AG04450 (cell line): ENCODE results near the gene PRCP. TPM values are rescaled to one million over a fixed set of nuclear protein-coding genes. Genes with fewer than 3 reads are reported as not detected.
A peak's percentile ranks its signal among the peaks of the same experiment; 100 is the strongest.

ENCODE experiments used
- CTCF ChIA-PET: fragments of 300-600, 350-600 bp; formaldehyde crosslinking; extraction: SDS; loops from one replicate; lab custom pipeline; 2022; ENCODE audit warnings: antibody characterized with exemption, inconsistent platforms; lab: Charles Lee
- POLR2A ChIA-PET: fragments of 350-600 bp; formaldehyde crosslinking; extraction: SDS; loops from one replicate; lab custom pipeline; 2021; ENCODE audit warnings: antibody characterized with exemption, inconsistent platforms; lab: Yijun Ruan, JAX
- DNase-seq: peaks from one replicate; pipeline ENCODE4 v3.0.0-alpha.2; 2011; ENCODE audit warnings: low read depth, low spot score
- H3K27ac ChIP-seq: one replicate; pipeline ENCODE4 v1.5.1; 2012; ENCODE audit warnings: low read depth, low read length, control low read depth
- H3K27me3 ChIP-seq: one replicate; pipeline ENCODE4 v1.6.0; 2012; ENCODE audit warnings: low read length; ENCODE audit not compliant: control insufficient read depth, insufficient read depth
- H3K4me3 ChIP-seq: 2 replicates; pipeline ENCODE4 v1.5.1; 2011; ENCODE audit warnings: mild to moderate bottlenecking, low read depth, low read length, control low read depth
- H3K9me3 ChIP-seq: 2 replicates; pipeline ENCODE4 v1.5.1; 2012; ENCODE audit warnings: low read length; ENCODE audit not compliant: control insufficient read depth, insufficient read depth
- polyA plus RNA-seq: library from polyadenylated mRNA; depleted of rRNA; stranded (reverse); fragments of >200 nt; gene quantifications from 2 replicates; pipeline ENCODE4 v1.2.3, GENCODE V29; 2011
- TF ChIP-seq, protein P1 (sequence below): IDR thresholded peaks from 2 replicates; pipeline ENCODE4 v1.5.1; 2011; ENCODE audit warnings: low read depth, low read length, control low read depth, inconsistent platforms

PRCP gene
- polyA plus RNA-seq, 1 experiment: 157 TPM

DNA sequence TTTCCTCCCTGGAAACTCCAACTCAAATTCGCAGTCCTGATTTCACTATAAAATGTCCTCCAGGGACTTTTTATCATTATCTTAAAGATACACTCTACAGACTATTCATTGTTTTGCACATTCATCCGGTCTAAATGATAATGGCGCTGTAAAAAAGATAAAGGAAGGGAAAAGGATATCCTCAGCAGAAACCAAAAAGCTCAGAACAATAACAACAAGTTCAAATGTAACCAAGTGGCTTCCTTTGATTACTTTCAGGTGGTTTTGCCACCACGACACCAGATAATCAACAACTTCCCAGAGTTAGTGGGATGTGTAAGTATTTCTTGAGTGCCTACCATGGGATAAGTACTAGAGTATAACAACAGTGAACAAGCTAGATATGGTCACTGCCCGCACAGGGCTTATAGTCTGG, 26.3 kb downstream of the PRCP start:
- H3K27ac ChIP-seq: no peak overlapping the region
- ChIA-PET CTCF (no interaction called here), POLR2A (no interaction called here)
- H3K4me3 ChIP-seq: no peak overlapping the region
- no peaks in the 10 kb centered on the region for H3K9me3 ChIP-seq
- TF ChIP-seq, protein P1, sequence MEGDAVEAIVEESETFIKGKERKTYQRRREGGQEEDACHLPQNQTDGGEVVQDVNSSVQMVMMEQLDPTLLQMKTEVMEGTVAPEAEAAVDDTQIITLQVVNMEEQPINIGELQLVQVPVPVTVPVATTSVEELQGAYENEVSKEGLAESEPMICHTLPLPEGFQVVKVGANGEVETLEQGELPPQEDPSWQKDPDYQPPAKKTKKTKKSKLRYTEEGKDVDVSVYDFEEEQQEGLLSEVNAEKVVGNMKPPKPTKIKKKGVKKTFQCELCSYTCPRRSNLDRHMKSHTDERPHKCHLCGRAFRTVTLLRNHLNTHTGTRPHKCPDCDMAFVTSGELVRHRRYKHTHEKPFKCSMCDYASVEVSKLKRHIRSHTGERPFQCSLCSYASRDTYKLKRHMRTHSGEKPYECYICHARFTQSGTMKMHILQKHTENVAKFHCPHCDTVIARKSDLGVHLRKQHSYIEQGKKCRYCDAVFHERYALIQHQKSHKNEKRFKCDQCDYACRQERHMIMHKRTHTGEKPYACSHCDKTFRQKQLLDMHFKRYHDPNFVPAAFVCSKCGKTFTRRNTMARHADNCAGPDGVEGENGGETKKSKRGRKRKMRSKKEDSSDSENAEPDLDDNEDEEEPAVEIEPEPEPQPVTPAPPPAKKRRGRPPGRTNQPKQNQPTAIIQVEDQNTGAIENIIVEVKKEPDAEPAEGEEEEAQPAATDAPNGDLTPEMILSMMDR: no peak
- no peaks in the 10 kb centered on the region for H3K27me3 ChIP-seq
- no peak for DNase-seq

DNA sequence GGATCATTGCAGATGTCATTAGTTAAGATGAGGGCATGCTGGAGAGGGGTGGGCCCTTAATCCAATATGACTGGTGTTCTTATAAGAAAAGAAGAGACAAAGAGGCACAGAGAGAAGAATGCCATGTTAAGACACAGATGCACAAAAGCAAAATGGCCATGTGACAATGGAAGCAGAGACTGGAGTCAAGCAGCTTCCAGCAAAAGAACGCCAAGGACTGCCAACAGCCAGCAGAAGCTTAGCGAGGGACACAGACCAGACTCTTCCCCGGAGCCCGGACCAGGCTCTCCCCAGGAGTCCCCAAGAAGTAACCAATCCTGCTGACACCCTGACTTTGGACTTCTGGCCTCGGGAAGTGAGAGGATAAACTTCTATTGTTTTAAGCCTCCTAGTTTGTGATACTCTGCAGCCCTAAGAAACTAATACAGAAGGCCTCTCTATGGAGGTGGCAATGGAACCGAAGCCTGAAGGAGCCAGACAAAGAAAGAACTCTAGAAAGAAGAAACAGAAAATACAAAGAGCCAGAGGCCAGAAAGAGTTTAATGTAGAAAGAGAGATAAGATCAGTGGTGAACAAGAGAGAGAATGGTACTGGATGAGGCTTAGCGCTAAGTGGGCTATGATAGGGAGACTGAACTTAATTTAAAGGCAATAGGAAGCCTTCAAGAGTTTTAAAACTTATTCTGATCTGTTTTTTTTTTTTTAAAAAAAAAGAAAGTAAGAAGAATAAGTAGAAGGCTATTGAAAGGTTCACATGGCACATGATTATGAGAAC, 27.7 kb downstream of the PRCP start:
- POLR2A ChIA-PET: no interaction called here
- H3K9me3 ChIP-seq: no peaks in the 10 kb centered on the region
- no peak overlapping the region for H3K27ac ChIP-seq
- CTCF ChIA-PET: no interaction called here
- H3K27me3 ChIP-seq: no peaks in the 10 kb centered on the region
- H3K4me3 ChIP-seq: no peak overlapping the region
- TF ChIP-seq, protein P1: no peak
- no peak for DNase-seq

DNA sequence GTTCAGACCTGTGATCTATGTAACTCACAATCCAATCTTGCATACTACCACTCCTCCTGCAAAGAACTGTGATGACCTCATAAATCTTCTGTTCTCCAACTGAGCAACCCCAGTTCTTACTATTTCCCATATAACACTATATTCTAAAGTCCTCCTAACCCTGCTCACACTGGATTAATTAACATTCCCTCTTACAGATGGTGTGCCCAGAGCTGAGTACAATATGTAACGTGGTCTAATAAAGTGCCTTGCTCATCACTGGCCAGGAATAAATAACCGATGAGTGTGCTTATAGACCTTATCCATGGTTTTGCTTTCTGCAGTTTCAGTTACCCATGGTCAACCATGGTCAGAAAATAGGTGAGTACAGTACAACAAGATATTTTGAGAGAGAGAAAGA, 28.6 kb downstream of the PRCP start:
- Histone ChIP-seq H3K27ac (no peak overlapping the region), H3K27me3 (no peaks in the 10 kb centered on the region), H3K9me3 (no peaks in the 10 kb centered on the region), H3K4me3 (no peak overlapping the region)
- CTCF ChIA-PET: no interaction called here
- no peak for DNase-seq
- TF ChIP-seq, protein P1: no peak
- POLR2A ChIA-PET: no interaction called here

DNA sequence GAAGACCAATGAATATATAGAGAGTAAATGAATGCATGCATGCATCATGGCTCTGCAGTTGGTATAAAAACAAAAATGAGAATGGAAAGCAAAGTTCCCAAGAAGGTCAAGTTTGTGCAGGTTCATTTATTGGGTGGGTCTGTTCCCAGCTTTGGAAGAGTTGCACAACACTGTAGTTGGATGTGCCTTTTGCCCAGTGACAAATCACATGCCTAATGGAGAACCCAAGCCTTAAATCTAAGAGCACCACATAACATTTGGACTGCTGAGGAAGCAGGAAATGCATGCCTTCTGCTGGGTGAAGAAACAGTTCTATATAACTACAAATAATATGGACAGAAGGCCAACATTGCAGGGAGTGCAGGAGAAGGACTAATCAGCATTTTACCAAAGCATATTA, 30.6 kb downstream of the PRCP start:
- Histone ChIP-seq H3K9me3 (no peaks in the 10 kb centered on the region), H3K27ac (no peak overlapping the region), H3K4me3 (no peak overlapping the region), H3K27me3 (no peaks in the 10 kb centered on the region)
- CTCF ChIA-PET: interaction anchor here (4.0 kb wide), 1 partner anchor 380 kb away, joined by 69 read pairs; no protein-coding TSS in a partner anchor
- TF ChIP-seq, protein P1: no peak
- POLR2A ChIA-PET: no interaction called here
- no peak for DNase-seq

DNA sequence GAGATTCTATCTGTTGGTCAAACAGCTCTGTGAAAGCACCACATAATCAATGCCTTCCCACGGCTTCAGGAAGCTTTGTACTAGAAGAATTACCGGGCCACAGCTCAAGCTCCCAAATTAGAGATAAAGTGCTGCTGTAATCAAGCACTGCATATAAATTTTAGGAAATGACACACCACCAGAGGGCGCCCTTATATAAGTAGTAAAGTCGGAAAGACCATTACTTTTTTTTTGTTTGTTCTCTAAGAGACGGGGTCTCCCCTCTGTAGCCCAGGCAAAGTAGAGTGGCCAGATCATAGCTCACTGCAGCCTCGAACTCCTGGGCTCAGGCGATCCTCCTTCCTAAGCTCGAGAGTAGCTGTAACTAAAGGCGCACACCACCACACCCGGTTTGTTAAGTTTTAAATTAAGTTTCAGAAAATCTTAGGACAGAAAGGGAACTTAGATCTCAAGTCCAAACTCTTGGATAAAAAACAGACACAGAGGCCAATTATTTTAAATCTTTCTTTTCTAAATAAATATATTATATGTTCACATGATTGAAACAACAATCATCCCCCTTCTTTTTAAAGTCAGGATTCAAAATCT, 32.6 kb downstream of the PRCP start:
- POLR2A ChIA-PET: interaction anchor here (0.8 kb wide), 1 partner anchor 8 kb away, joined by 3 read pairs; no protein-coding TSS in a partner anchor
- no peak overlapping the region; the same call in 1 of the 2 replicates for H3K4me3 ChIP-seq

More for the DNA sequence above, 32.6 kb downstream of the PRCP start:
- CTCF ChIA-PET: interaction anchor here (0.5 to 4.2 kb wide), 82 partner anchors 8 to 1191 kb away, joined by 3 to 72 read pairs (median 5); partner anchors contain the start of genes DDIAS, FAM181B, PRCP and RAB30
- no peaks in the 10 kb centered on the region for H3K27me3 ChIP-seq
- TF ChIP-seq, protein P1: peak; percentile 76
- no peaks in the 10 kb centered on the region for H3K9me3 ChIP-seq
- DNase-seq: peak; percentile 48
- H3K27ac ChIP-seq: no peak overlapping the region
